Measurements from ENCODE around the gene NKAIN1. TPM values are rescaled to one million over a fixed set of nuclear protein-coding genes. Genes with fewer than 3 reads are reported as not detected.

The NKAIN1 gene
- total RNA-seq, 1 donor from 2014 or later, result 0.81 TPM

DNA sequence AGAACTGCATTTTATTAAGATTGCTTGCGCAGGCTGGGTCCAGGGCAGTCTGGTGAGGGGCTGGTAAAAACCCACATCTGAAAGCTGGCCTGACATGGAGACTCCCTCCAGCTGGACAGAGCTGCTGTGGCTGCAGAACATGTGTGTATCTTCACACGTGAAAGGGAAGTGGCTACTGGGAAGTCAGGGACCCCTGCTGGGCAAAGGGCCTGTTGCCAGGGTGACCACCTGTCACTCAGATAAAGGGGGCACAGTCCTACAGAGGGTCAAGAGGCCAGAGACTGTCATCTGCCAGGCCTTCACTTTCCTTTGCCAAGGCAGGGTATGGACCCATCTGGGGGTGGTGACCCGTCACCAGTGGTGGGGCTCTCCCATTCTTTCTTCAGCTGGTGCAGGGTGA is 17.5 kb downstream of the NKAIN1 start:
- H3K4me3 ChIP-seq (ENCODE audit: low read depth, low read length), result no peak overlapping the region
- DNase-seq (ENCODE audit: low read depth), result no peak
- TF ChIP-seq, protein P1, sequence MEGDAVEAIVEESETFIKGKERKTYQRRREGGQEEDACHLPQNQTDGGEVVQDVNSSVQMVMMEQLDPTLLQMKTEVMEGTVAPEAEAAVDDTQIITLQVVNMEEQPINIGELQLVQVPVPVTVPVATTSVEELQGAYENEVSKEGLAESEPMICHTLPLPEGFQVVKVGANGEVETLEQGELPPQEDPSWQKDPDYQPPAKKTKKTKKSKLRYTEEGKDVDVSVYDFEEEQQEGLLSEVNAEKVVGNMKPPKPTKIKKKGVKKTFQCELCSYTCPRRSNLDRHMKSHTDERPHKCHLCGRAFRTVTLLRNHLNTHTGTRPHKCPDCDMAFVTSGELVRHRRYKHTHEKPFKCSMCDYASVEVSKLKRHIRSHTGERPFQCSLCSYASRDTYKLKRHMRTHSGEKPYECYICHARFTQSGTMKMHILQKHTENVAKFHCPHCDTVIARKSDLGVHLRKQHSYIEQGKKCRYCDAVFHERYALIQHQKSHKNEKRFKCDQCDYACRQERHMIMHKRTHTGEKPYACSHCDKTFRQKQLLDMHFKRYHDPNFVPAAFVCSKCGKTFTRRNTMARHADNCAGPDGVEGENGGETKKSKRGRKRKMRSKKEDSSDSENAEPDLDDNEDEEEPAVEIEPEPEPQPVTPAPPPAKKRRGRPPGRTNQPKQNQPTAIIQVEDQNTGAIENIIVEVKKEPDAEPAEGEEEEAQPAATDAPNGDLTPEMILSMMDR (conservative IDR thresholded peaks at IDR 0.05; ENCODE audit: low read depth, low read length), result no peak

DNA sequence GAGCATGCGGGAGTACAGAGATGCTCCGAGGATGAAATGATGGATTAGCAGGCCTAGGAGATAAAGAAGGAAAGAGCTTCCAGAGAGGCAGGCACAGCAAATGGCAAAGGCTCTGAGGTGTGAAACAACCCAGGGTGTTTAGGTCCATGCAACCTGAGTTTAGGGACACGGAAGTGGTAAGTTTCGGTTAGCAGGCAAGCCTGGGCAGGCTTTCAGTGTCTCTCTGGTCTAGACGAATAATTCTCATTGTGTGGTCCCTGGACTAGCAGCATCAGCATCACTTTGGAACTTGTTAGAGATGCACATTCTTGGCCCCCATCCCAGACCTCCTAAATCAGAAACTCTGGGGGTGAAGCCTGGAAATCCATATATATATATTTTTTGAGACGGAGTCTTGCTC is 18.6 kb downstream of the NKAIN1 start:
- TF ChIP-seq, protein P1 (conservative IDR thresholded peaks at IDR 0.05; ENCODE audit: low read depth, low read length), result no peak
- no peak overlapping the region for H3K4me3 ChIP-seq (ENCODE audit: low read depth, low read length)
- DNase-seq (ENCODE audit: low read depth), result no peak

DNA sequence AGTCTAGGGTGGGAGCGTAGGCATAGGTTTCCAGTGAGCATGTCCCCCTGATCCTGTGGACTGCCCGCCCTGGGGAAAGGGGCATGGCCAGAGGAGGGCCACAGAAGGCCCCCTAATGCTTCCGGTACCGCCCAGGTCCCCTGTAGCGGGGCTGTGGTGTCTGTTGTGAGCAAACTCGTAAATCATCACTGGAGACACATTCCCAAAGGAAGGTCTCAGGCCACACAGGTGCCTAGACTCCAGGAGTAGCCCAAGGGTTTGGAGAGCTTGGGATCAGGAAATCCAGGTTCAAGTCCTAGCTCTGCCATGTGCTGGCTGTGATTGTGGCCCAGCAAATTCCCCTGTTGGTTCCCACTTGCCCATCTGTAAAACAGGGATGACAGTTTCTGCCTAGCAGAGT is 20.2 kb downstream of the NKAIN1 start:
- DNase-seq (ENCODE audit: low read depth), result no peak
- no peak overlapping the region for H3K4me3 ChIP-seq (ENCODE audit: low read depth, low read length)
- TF ChIP-seq, protein P1 (conservative IDR thresholded peaks at IDR 0.05; ENCODE audit: low read depth, low read length), result no peak

DNA sequence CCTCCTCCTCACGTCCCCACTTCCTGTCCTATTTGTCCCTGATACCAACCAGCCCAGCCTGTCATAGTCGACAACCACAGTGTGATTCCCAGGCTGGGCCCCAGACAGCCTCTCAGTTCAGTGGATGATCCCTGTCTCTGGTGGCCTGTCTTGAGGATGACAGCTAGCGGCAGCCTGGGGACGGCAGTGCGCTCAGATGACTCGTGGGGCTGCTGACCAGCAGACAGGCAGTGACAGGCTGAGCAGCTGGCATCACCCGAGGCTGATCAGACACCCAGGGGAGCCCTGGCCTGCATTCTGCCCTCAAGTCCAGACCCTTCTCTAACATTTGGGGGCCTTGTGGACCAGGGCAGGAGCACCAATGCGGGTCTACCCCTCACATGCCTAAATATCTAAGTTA is 21.0 kb downstream of the NKAIN1 start:
- H3K4me3 ChIP-seq (ENCODE audit: low read depth, low read length), result no peak overlapping the region
- TF ChIP-seq, protein P1 (conservative IDR thresholded peaks at IDR 0.05; ENCODE audit: low read depth, low read length), result no peak
- DNase-seq (ENCODE audit: low read depth), result no peak

DNA sequence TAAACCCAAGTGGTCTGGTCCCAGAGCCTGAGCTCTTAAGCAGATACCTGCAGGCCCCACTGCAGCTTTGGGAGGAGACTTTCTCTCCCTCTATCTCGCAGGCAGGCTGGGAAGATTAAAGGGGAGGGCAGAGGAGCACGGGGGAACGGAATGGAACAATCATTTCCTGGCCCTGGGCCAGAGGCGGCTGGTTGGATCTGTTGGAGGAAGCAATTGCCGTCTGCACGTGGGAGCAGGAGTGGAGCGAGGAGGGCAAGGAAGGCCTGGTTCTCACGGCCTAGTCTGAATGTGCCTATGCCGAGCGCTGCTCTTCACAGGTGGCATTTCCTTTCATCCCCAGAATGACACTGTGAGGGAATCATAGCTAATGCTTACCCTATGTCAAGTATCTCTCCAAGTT is 23.7 kb downstream of the NKAIN1 start:
- TF ChIP-seq, protein P1 (conservative IDR thresholded peaks at IDR 0.05; ENCODE audit: low read depth, low read length), result no peak
- DNase-seq (ENCODE audit: low read depth), result no peak
- H3K4me3 ChIP-seq (ENCODE audit: low read depth, low read length), result no peak overlapping the region

DNA sequence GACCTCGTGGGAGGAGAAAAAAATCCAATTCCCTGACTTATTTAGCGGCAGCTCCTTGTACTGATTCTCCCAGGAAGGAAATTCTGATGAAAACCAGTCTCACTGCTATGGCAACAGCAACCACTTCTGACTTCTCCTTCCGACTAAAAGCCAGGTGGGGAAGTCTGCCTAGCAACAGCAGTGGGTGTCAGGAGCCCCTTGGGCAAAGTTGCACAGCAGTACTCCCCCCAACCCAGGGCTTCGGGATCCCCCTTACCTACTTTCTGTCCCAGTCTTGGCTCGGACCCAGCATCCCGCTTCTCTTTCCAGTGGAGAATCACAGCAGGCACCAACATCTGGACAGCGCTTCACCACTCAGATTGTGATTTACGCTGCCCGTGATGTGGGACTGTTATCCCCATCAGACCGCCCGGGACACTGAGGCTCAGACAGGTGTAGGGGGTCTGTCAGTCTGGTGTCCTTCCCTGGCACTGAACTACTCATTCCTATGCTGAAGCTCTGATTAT is 24.6 kb downstream of the NKAIN1 start:
- TF ChIP-seq, protein P1 (conservative IDR thresholded peaks at IDR 0.05; ENCODE audit: low read depth, low read length), result no peak
- H3K4me3 ChIP-seq (ENCODE audit: low read depth, low read length), result no peak overlapping the region
- no peak for DNase-seq (ENCODE audit: low read depth)

DNA sequence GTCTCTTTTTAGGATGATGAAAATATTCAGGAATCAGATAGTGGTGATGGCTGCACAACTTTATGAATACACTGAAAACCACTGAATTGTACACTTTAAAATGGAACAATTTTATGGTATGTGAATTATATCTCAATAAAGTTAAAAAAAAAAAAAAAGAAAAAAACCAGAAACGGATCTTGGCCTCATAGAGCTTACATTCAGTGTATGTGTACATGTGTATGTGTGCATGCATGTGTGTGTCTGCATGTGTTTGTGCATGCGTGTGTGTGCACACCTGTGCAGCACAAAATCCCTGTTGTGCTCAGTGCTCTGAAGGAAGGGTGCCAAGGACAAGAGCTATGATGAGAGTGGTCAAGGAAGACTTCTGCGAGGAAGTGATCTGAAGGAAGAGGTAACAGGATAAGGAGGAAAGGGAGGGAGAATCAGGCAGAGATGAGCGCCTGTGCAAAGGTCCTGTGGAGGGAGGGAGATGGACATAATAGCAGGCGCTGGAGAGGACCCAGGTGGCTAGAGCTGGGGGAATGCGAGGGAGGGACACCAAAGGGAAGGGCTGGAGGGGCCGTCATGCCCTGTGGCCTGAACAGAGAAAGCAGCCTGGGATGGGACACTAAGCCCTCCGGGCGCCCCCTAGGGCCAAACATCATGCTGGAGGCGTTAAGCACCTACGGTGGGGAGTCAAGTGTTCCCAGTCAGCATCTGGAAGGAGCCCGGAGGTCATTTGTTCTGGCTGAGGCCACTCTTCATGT is 25.2 kb downstream of the NKAIN1 start:
- TF ChIP-seq, protein P1 (conservative IDR thresholded peaks at IDR 0.05; ENCODE audit: low read depth, low read length), result peak; percentile 17
- H3K4me3 ChIP-seq (ENCODE audit: low read depth, low read length), result no peak overlapping the region
- no peak for DNase-seq (ENCODE audit: low read depth)
